Right lobe of liver (tissue), 4 donors: ENCODE results near the gene VPS26A.

ENCODE experiments used
- POLR2A ChIP-seq: fragments of 450-650 bp; IDR thresholded peaks from one replicate; pipeline ENCODE4 v1.6.1; 2017; ENCODE audit warnings: antibody characterized with exemption, mild to moderate bottlenecking
- TF ChIP-seq, protein P1 (sequence below), 4 donors: fragments of 200-600 bp in 3 of 4; fragments of 450-650 bp in 1 of 4; IDR thresholded peaks; one replicate each; pipeline versions ENCODE4 v1.5.1 to v1.8.0; 2016 to 2022; ENCODE audit warnings: antibody characterized with exemption in 4 of 4, mild to moderate bottlenecking in 2 of 4
- donor health status: DM: no; HTN: no; CAD: no.
- donor health status: DM: no; HTN: no; CAD: no.
- donor health status: DM: no; HTN: yes; CAD: no.

- TF ChIP-seq, protein P1, sequence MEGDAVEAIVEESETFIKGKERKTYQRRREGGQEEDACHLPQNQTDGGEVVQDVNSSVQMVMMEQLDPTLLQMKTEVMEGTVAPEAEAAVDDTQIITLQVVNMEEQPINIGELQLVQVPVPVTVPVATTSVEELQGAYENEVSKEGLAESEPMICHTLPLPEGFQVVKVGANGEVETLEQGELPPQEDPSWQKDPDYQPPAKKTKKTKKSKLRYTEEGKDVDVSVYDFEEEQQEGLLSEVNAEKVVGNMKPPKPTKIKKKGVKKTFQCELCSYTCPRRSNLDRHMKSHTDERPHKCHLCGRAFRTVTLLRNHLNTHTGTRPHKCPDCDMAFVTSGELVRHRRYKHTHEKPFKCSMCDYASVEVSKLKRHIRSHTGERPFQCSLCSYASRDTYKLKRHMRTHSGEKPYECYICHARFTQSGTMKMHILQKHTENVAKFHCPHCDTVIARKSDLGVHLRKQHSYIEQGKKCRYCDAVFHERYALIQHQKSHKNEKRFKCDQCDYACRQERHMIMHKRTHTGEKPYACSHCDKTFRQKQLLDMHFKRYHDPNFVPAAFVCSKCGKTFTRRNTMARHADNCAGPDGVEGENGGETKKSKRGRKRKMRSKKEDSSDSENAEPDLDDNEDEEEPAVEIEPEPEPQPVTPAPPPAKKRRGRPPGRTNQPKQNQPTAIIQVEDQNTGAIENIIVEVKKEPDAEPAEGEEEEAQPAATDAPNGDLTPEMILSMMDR (IDR thresholded peaks at IDR 0.05) = no peak
- no peak for TF ChIP-seq POLR2A
Observed at GRCh38 chr10:69090685-69091084, 33.3 kb upstream of the VPS26A start.
